GM04503 (cell line): ENCODE data around the gene SAMM50.
A peak's percentile ranks its signal among the peaks of the same experiment; 100 is the strongest.

Source experiments
- DNase-seq: peaks from one replicate; pipeline ENCODE4 v3.0.0-alpha.2; 2012; ENCODE audit warnings: low read depth

The SAMM50 gene

GRCh38 chr22:44029069-44029468 lies 73.8 kb downstream of the SAMM50 start:
- no peak for DNase-seq

GRCh38 chr22:44030051-44030701 lies 74.9 kb downstream of the SAMM50 start:
- no peak for DNase-seq

- no peak for DNase-seq
These were observed 75.5 kb downstream of the SAMM50 start for GRCh38 chr22:44030702-44031082.

- no peak for DNase-seq
These were observed 76.1 kb downstream of the SAMM50 start for GRCh38 chr22:44031158-44031952.

GRCh38 chr22:44032126-44032730 lies 77.0 kb downstream of the SAMM50 start:
- no peak for DNase-seq

- no peak for DNase-seq
These were observed 78.0 kb downstream of the SAMM50 start for GRCh38 chr22:44033287-44033686.

GRCh38 chr22:44033694-44034093 lies 78.5 kb downstream of the SAMM50 start:
- DNase-seq: no peak

- DNase-seq: peak; percentile 89
These were observed 82.5 kb downstream of the SAMM50 start for GRCh38 chr22:44037519-44038375.

- DNase-seq: no peak
These were observed 84.4 kb downstream of the SAMM50 start for GRCh38 chr22:44039566-44040171.

GRCh38 chr22:44042249-44043218 lies 87.3 kb downstream of the SAMM50 start:
- DNase-seq: no peak

- no peak for DNase-seq
These were observed 89.9 kb downstream of the SAMM50 start for GRCh38 chr22:44045145-44045544.
